HepG2 (cell line): ENCODE measurements around the gene PPM1E. TPM values are rescaled to one million over a fixed set of nuclear protein-coding genes. Genes with fewer than 3 reads are reported as not detected.
"Not testable (repeated sequence)": the region's sequence is repeated elsewhere in the genome, so short reads cannot be mapped to it uniquely, and the experiment has no call there.

Experiments used
- ATAC-seq: fragments of 200-7000 bp; cut with Tn5 transposase; 3 replicates; pipeline ENCODE4 v1.9.1; 2020; ENCODE audit warnings: mild to moderate bottlenecking, moderate library complexity
- BruUV-seq: library from RNA; stranded (reverse); fragments of 400-500 nt; replicated peaks from 2 replicates; lab custom pipeline; 2021; lab: Mats Ljungman, UMichigan
- CTCF ChIA-PET: fragments of 300-600 bp; formaldehyde crosslinking; extraction: SDS; loops from one replicate; lab custom pipeline; 2021; ENCODE audit warnings: low total read pairs, inconsistent platforms, low intra/inter-chr PET ratio; lab: Yijun Ruan, JAX
- POLR2A ChIA-PET: fragments of 350-600 bp; sonication (Branson Sonifier 250); formaldehyde crosslinking; loops from one replicate; lab custom pipeline; 2020; ENCODE audit warnings: antibody characterized with exemption, inconsistent platforms; lab: Yijun Ruan, JAX
- DNase-seq: peaks from one replicate; pipeline ENCODE4 v3.0.0-alpha.2; 2015; ENCODE audit warnings: low spot score
- FAIRE-seq: peaks from 3 replicates; lab custom pipeline; 2011; peaks lifted over from hg19 to GRCh38; lab: Jason Lieb, UNC
- H2AFZ ChIP-seq: one replicate; pipeline ENCODE4 v1.6.1; 2011; ENCODE audit warnings: low read length, inconsistent platforms
- H3K27ac ChIP-seq: fragments of 300-600 bp; 3 replicates; pipeline ENCODE4 v1.8.0; 2011; ENCODE audit warnings: mixed run types, mild to moderate bottlenecking, mixed read lengths, low read length, inconsistent platforms; ENCODE audit not compliant: insufficient read depth; ENCODE audit errors: extremely low read length
- H3K27me3 ChIP-seq, 2 experiments: fragments of 200-600 bp in 1 of 2; 2 replicates in 1 of 2; 3 replicates in 1 of 2; pipeline versions ENCODE4 v1.6.0 to v1.8.0; 2011; ENCODE audit warnings: low read length in 2 of 2, mild to moderate bottlenecking in 2 of 2, moderate library complexity in 2 of 2, inconsistent platforms in 1 of 2; ENCODE audit not compliant: insufficient read depth in 2 of 2, control insufficient read depth in 1 of 2
- H3K36me3 ChIP-seq, 2 experiments: fragments of 200-600 bp in 1 of 2; replicated peaks in 1 of 2; 2 replicates in 1 of 2; 3 replicates in 1 of 2; pipeline versions ENCODE4 v1.5.1 to v1.8.0; 2011; ENCODE audit warnings: low read length in 2 of 2, inconsistent platforms in 1 of 2; ENCODE audit not compliant: insufficient read depth in 2 of 2, control insufficient read depth in 1 of 2
- H3K4me1 ChIP-seq: 2 replicates; pipeline ENCODE4 v1.5.1; 2012; ENCODE audit warnings: low read length, inconsistent platforms; ENCODE audit not compliant: insufficient read depth
- H3K4me2 ChIP-seq: 2 replicates; pipeline ENCODE4 v1.6.0; 2011; ENCODE audit warnings: low read depth, low read length, inconsistent platforms
- H3K4me3 ChIP-seq, 3 experiments: fragments of 200-600 bp in 1 of 3; sonication (generic), shearing (Covaris generic) in 1 of 3; replicated peaks in 1 of 3; 2 replicates each; pipeline ENCODE4 v1.5.1; 2011 to 2016; ENCODE audit warnings: low read length in 3 of 3, inconsistent platforms in 2 of 3, low read depth in 2 of 3, mild to moderate bottlenecking in 2 of 3, control low read depth in 1 of 3, mixed read lengths in 1 of 3; ENCODE audit not compliant: insufficient read depth in 1 of 3
- H3K79me2 ChIP-seq: one replicate; pipeline ENCODE4 v1.6.1; 2011; ENCODE audit warnings: low read length, inconsistent platforms; ENCODE audit not compliant: insufficient read depth
- H3K9ac ChIP-seq: 2 replicates; pipeline ENCODE4 v1.6.0; 2011; ENCODE audit warnings: mild to moderate bottlenecking, low read depth, low read length, inconsistent platforms; ENCODE audit not compliant: insufficient read depth
- H3K9me3 ChIP-seq: 2 replicates; pipeline ENCODE4 v1.5.1; 2012; ENCODE audit warnings: mild to moderate bottlenecking, low read length
- H4K20me1 ChIP-seq: 2 replicates; pipeline ENCODE4 v1.6.0; 2011; ENCODE audit warnings: inconsistent platforms, mild to moderate bottlenecking, low read length, moderate library complexity; ENCODE audit not compliant: insufficient read depth
- TERF1 ChIP-seq: sonication (generic); formaldehyde crosslinking; IDR thresholded peaks from 2 replicates; pipeline ENCODE4 v1.8.0; 2022; ENCODE audit warnings: mild to moderate bottlenecking, missing genetic modification reagents, moderate library complexity
- WGBS: methylation state at CpG from one replicate; pipeline ENCODE4 v1.1.6; 2017; ENCODE audit warnings: low lambda C conversion rate; 5-methylcytosine and 5-hydroxymethylcytosine counted together
- in situ Hi-C: cut with HindIII; loops from 2 replicates; pipeline ENCODE4 v1.10.0; 2017; ENCODE audit warnings: low pct_unique_long_range_greater_than_20kb; ENCODE audit not compliant: extremely low pct_ligation_motif_present
- intact Hi-C: fragments of 100-400 bp; cut with micrococcal nuclease; formaldehyde crosslinking; loops from one replicate; pipeline ENCODE4 v1.10.0; 2022; ENCODE audit not compliant: unreplicated experiment
- polyA plus RNA-seq, 8 experiments: library from polyadenylated mRNA; depleted of rRNA in 3 of 8; stranded (reverse) in 7 of 8; unstranded in 1 of 8; fragments of >200 nt; fragmentation: Illumina TruSeq in 4 of 8; extraction: Trizol in 4 of 8; gene quantifications; 2 replicates each; pipeline versions ENCODE4 v1.2.1 to v1.2.3, GENCODE V29; 2011 to 2016; ENCODE audit warnings: low read depth in 4 of 8, missing spikeins in 1 of 8, mixed read lengths in 1 of 8; ENCODE audit not compliant: insufficient read depth in 1 of 8
- total RNA-seq, 5 experiments: library from RNA; depleted of rRNA; stranded (reverse); fragments of >200 nt; fragmentation: Illumina TruSeq; extraction: Trizol; gene quantifications; 2 replicates each; pipeline ENCODE4 v1.2.3, GENCODE V29; 2016; ENCODE audit warnings: low read depth in 1 of 5

The PPM1E gene
- total and polyA plus RNA-seq, 2 of the 13 experiments (the other 11 are each of a cell fraction or from before 2014, with no cell fraction given), result 0.15 TPM; not detected in 1

GRCh38 chr17:58794508-58794907 lies 38.9 kb downstream of the PPM1E start:
- 16% methylated on average over 2 of the region's 2 CpGs for WGBS
- intact Hi-C loops, FAIRE-seq, H3K9ac ChIP-seq, H3K79me2 ChIP-seq, H3K27ac ChIP-seq, BruUV-seq, H3K4me1 ChIP-seq, H3K4me2 ChIP-seq, H2AFZ ChIP-seq, H3K9me3 ChIP-seq, POLR2A ChIA-PET, DNase-seq, CTCF ChIA-PET, H4K20me1 ChIP-seq, ATAC-seq, H3K4me3 ChIP-seq, H3K27me3 ChIP-seq, H3K36me3 ChIP-seq, in situ Hi-C loops: not testable (repeated sequence)

GRCh38 chr17:58802188-58802587 lies 46.5 kb downstream of the PPM1E start:
- in situ Hi-C loops, result no loop called here
- POLR2A ChIA-PET, result no interaction called here
- 2% methylated on average over 1 of the region's 1 CpG for WGBS

More at GRCh38 chr17:58802188-58802587, 46.5 kb downstream of the PPM1E start:
- no TSS peak for BruUV-seq
- Histone ChIP-seq H3K9ac (no peak overlapping the region), H3K36me3 (no peaks in the 10 kb centered on the region), H3K9me3 (no peaks in the 10 kb centered on the region), H2AFZ (no peak overlapping the region), H3K79me2 (no peaks in the 10 kb centered on the region), H3K4me3 (no peak overlapping the region)
- intact Hi-C loops, result no loop called here
- DNase-seq, result no peak
- no peak for TF ChIP-seq TERF1
- TF ChIP-seq, all 625 proteins: peak for 0
- FAIRE-seq, result no peak
- Histone ChIP-seq H4K20me1 (no peaks in the 10 kb centered on the region), H3K27me3 (no peaks in the 10 kb centered on the region), H3K4me2 (no peak overlapping the region), H3K27ac (no peak overlapping the region), H3K4me1 (peaks cover 8% of the 10 kb centered on the region; the same call in 1 of the 2 replicates)
- no peak for ATAC-seq
- CTCF ChIA-PET, result no interaction called here
